C4-2B (cell line): ENCODE results near the gene DLX5.

Source experiments
- H3K27ac ChIP-seq: fragments of 450-650 bp; 2 replicates; pipeline ENCODE4 v1.5.1; 2017
- ZFX ChIP-seq: fragments of 450-650 bp; IDR thresholded peaks from 2 replicates; pipeline ENCODE4 v1.6.1; 2017
- TF ChIP-seq, protein P1 (sequence below): fragments of 450-650 bp; conservative IDR thresholded peaks from 2 replicates; pipeline ENCODE4 v1.5.1; 2017; ENCODE audit warnings: mild to moderate bottlenecking

The DLX5 gene

DNA sequence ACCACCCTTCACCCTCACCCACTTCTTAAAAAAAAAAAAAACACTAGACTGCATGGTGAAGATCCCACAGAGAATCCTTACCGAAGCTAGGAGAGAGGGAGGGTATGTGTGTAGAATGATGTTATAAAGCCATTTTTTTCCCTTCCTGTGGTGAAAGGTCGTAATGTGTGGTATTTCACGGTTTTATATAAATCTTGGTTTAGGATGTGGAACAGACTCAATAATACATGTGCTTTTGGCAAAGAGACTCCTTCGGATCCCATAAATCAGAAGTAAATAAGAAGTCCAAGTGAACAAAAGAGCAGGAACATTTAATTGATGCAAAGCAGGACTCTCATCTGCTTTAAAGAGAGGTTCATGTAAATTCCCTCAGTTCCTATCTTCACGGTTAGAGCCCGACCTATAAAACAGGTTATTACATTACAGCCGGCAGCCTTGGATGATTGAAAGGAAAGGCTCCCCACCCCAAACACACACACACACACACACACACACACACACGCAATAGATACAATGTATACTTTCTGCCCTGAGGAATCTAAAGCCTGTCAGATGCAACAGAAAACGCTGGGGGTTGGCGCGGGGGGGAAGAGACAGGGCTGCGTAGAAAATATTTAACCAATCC, 8.8 kb downstream of the DLX5 start:
- H3K27ac ChIP-seq = no peak overlapping the region
- TF ChIP-seq, protein P1, sequence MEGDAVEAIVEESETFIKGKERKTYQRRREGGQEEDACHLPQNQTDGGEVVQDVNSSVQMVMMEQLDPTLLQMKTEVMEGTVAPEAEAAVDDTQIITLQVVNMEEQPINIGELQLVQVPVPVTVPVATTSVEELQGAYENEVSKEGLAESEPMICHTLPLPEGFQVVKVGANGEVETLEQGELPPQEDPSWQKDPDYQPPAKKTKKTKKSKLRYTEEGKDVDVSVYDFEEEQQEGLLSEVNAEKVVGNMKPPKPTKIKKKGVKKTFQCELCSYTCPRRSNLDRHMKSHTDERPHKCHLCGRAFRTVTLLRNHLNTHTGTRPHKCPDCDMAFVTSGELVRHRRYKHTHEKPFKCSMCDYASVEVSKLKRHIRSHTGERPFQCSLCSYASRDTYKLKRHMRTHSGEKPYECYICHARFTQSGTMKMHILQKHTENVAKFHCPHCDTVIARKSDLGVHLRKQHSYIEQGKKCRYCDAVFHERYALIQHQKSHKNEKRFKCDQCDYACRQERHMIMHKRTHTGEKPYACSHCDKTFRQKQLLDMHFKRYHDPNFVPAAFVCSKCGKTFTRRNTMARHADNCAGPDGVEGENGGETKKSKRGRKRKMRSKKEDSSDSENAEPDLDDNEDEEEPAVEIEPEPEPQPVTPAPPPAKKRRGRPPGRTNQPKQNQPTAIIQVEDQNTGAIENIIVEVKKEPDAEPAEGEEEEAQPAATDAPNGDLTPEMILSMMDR = no peak
- TF ChIP-seq ZFX = no peak

DNA sequence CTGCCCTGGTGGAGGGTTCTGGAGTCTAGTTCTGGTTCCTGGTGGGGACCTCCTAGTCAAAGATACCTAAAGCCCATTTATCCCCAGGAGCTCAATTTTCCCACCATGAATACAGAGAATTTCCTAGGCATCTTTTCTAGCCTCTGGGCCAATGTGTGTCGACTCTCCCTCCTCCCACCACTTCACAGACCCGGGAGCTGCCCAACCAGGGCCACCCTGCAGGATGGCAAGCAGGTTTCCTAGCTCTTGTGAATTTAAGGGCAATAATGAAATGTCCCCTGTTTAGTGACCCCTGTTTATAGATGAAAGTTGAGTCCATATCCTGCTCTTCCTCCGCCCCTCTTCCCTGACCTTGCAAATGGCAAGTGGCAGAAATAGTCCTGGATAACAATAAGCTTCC, 9.4 kb downstream of the DLX5 start:
- no peak overlapping the region for H3K27ac ChIP-seq
- TF ChIP-seq, protein P1 = no peak
- TF ChIP-seq ZFX = no peak

DNA sequence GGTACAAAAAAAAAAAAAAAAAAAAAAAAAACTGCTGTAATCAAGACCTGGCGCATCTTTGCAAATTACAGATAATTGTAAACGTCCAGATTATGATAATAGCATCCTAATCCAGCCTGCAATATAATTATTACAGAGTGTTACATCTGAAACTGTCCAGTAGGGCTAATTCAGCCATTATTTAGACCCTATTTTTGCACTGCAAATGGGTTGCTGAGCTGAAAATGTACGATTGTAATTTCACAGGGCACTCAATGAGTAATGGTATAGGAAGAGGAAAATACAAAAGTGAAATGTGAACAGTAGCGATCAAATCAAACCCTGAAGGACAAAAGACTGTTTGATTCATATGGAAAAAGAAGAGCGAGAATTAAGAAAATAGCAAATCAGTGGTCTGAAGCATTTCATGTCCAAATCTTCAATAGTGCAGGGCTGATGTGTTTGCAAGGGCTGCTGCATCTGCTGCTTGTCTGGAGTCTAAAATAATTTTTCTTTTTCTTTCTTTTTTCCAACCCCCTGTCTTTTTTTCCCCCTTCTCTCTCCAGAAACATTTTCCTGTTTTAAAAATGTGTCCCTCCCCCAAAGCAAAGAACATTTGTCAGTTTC, 10.4 kb downstream of the DLX5 start:
- TF ChIP-seq, protein P1 = no peak; the same call in 1 of the 2 replicates
- no peak for TF ChIP-seq ZFX
- no peak overlapping the region for H3K27ac ChIP-seq

DNA sequence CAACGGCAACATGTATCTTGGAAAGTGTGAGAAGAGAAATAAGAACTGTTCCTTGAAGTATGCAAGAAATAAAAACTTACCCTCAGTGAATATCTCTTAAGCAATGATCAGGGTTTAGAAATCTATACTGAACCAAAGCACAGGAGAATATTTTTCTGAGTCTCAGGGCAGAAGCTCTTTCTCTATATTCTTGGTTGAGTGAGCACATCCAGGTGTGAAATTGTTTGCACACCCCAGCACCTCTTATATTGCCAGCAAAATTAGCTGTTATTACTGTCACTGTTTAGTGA, 10.8 kb downstream of the DLX5 start:
- H3K27ac ChIP-seq = no peak overlapping the region
- TF ChIP-seq, protein P1 = no peak
- TF ChIP-seq ZFX = no peak

DNA sequence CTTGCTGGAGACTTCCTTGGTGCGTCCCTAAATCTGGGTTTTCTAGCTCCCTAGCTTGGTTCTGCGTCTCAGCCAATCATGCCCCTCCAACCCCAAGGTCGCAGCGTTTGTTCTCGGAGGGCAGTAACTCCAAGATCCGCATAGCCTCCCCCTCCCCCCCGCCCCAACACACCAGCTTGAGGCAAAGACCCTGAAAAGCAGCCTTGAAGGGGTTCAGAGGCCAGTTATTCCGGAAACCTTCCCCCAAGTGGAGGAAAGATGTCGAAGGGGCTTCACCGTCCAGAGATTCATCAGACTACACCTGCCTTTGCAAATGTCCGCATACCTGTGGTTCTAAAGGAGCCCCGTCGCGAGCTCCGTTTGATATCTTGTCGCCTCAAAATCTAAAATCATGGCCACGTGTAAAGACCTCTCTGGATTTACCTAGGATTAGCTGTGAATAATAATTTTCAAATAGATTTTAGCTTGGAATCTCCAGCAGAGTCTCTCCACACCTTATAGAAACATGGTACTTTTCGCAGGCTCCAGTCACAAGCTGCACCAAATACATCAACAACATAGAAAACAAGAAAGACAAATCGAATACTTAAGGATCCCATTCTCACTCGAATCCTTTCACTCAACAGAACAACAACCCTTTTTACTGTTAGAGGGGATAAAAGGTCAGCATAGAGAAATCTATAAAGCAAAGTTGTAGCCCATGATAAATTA, 11.3 kb downstream of the DLX5 start:
- no peak for TF ChIP-seq ZFX
- TF ChIP-seq, protein P1 = no peak
- H3K27ac ChIP-seq = no peak overlapping the region

DNA sequence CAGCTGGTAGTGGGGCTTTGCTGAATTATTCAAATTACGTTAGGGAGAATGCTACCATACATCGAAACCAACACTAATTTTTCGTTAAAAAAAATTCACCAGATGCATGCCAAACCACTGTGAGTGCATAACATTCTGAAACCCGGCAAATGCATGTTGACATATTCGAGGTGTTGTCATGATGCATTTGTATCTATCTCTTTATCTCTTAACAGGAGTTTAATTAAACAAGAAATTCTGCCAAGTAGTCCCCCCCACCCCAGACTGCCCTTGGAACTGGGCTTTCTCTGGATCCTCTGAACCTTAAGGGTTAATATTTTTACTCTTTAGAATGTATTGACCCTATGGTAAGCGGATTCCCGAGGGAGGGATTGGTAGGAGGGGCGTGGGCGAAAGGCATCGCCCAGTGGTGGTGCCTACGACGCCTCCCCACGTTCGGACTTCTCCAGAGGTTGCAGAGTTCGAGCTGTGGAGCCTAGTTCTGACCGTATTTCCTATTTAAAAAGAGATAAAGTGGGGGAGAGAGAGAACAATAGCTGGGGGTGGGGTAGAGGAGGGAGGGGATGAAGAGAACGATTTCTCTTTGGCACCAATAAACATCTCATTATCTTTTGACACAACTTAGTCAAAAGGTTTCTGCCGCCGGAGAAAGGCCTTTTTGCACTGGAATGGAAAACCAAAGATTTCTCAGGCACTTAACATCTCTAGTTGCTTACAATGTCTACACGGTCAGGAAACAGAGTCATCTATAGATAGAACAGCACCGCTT, 12.1 kb downstream of the DLX5 start:
- H3K27ac ChIP-seq = no peak overlapping the region
- no peak for TF ChIP-seq ZFX
- TF ChIP-seq, protein P1 = no peak
